ENCODE data around the gene SLC44A5. TPM values are rescaled to one million over a fixed set of nuclear protein-coding genes. Genes with fewer than 3 reads are reported as not detected.

The SLC44A5 gene
- total RNA-seq, 4 donors from 2014 or later = 0.15 to 0.58 TPM; not detected in 2

DNA sequence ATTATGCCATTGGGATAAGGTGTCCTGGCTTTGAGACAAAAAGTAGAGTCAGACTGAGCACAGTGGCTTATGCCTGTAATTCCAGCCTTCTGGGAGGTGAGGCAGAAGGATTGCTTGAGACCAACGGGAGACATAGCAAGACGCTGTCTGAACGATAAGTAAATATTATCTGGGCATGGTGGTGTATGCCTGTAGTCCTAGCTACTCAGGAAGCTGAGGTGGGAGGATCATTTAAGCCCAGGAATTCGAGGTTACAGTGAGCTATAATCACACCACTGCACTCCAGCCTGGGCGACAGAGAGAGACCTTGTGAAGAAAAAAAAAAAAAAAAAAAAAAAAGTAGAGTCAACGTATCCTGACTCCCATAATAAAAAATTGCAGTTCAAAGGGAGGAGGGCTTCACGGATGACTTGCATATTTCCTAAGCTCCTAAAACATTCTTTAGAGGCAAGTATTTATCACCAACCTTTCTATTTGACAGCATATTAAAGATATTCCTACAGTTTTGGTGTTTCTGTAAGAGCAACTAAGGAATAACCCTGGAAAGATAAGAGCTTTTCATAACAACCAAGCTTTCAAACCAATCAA, 141.2 kb downstream of the SLC44A5 start:
- intact Hi-C loops (cut with DNase I; ENCODE audit: low total_unique reads) = no loop called here
- no peak overlapping the region for H3K4me3 ChIP-seq
- no peaks in the 10 kb centered on the region for H3K9me3 ChIP-seq
- H3K36me3 ChIP-seq = no peaks in the 10 kb centered on the region
- in situ Hi-C loops (cut with MboI; ENCODE audit: low sequenced_read_pairs in 4 of 4) = no loop called here
- H3K27me3 ChIP-seq = no peaks in the 10 kb centered on the region
- no peak for DNase-seq
- ATAC-seq = no peak
- H3K4me1 ChIP-seq = peaks cover 0 to 5% of the 10 kb centered on the region in 2 donors
- H3K27ac ChIP-seq = no peak overlapping the region
- TF ChIP-seq, protein P1, sequence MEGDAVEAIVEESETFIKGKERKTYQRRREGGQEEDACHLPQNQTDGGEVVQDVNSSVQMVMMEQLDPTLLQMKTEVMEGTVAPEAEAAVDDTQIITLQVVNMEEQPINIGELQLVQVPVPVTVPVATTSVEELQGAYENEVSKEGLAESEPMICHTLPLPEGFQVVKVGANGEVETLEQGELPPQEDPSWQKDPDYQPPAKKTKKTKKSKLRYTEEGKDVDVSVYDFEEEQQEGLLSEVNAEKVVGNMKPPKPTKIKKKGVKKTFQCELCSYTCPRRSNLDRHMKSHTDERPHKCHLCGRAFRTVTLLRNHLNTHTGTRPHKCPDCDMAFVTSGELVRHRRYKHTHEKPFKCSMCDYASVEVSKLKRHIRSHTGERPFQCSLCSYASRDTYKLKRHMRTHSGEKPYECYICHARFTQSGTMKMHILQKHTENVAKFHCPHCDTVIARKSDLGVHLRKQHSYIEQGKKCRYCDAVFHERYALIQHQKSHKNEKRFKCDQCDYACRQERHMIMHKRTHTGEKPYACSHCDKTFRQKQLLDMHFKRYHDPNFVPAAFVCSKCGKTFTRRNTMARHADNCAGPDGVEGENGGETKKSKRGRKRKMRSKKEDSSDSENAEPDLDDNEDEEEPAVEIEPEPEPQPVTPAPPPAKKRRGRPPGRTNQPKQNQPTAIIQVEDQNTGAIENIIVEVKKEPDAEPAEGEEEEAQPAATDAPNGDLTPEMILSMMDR (IDR thresholded peaks at IDR 0.05 in 4 of 5, conservative IDR thresholded peaks at IDR 0.05 in 1 of 5) = no peak
- no peak for TF ChIP-seq POLR2A (IDR thresholded peaks at IDR 0.05)

DNA sequence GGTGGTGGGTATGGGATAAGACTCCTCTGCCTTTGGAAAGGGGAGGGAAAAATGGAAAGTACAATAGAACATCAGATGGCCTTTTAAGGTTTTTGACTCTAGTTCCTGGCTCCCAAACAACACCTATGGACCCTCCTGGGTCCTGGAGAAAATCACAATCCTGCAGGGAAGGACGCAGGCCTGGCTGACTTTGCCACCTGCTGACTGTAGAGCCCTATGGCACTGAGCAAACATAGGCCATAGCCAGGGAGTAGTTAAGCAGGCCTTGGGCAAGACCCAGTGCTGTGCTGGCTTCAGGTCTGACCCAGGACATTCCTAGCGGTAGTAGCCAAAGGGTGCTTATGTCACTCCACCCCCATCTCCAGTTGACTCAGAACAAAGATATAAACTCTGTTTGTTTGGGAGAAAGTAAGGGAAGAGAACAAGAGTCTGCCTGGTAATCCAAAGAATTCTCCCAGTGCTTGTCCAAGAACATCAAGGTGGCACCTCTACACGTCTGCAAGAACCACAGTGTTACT, 149.0 kb downstream of the SLC44A5 start:
- in situ Hi-C loops (cut with MboI; ENCODE audit: low sequenced_read_pairs in 4 of 4) = no loop called here
- no peaks in the 10 kb centered on the region for H3K4me1 ChIP-seq
- intact Hi-C loops (cut with DNase I; ENCODE audit: low total_unique reads) = no loop called here

DNA sequence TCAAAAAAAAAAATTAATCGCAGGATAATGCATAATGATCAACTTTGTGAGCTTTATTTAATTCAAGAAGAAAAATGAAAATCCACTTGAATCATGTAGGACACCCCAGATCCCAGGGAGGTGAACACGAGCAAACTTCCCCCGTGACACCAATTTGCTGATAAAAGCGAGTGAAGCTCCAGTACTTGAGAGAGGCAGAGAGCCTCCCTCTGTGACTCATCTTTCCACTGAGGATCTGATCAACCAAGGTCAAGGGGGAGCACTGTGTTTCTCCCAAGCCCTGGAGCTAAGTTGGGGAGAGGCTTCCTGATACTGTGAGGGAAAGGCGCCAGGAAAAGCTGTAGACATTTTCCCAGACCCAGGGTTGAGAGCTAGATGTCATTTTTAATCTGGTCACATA, 160.9 kb downstream of the SLC44A5 start:
- DNase-seq (no peak), ATAC-seq (no peak)
- Histone ChIP-seq H3K27me3 (no peaks in the 10 kb centered on the region), H3K27ac (no peak overlapping the region), H3K9me3 (peaks cover 0 to 8% (median 0%) of the 10 kb centered on the region in 3 donors), H3K4me3 (no peak overlapping the region), H3K4me1 (no peaks in the 10 kb centered on the region), H3K36me3 (no peaks in the 10 kb centered on the region)
- in situ Hi-C loops (cut with MboI; ENCODE audit: low sequenced_read_pairs in 4 of 4) = no loop called here
- intact Hi-C loops (cut with DNase I; ENCODE audit: low total_unique reads) = no loop called here
- TF ChIP-seq POLR2A (IDR thresholded peaks at IDR 0.05) = no peak
- TF ChIP-seq, protein P1 (IDR thresholded peaks at IDR 0.05 in 4 of 5, conservative IDR thresholded peaks at IDR 0.05 in 1 of 5) = no peak

More for the DNA sequence above, 149.0 kb downstream of the SLC44A5 start:
- DNase-seq (no peak), ATAC-seq (no peak)
- Histone ChIP-seq H3K27ac (no peak overlapping the region), H3K36me3 (no peaks in the 10 kb centered on the region), H3K27me3 (no peaks in the 10 kb centered on the region), H3K9me3 (no peaks in the 10 kb centered on the region), H3K4me3 (no peak overlapping the region)
- no peak for TF ChIP-seq POLR2A (IDR thresholded peaks at IDR 0.05)
- TF ChIP-seq, protein P1 (IDR thresholded peaks at IDR 0.05 in 4 of 5, conservative IDR thresholded peaks at IDR 0.05 in 1 of 5) = no peak

DNA sequence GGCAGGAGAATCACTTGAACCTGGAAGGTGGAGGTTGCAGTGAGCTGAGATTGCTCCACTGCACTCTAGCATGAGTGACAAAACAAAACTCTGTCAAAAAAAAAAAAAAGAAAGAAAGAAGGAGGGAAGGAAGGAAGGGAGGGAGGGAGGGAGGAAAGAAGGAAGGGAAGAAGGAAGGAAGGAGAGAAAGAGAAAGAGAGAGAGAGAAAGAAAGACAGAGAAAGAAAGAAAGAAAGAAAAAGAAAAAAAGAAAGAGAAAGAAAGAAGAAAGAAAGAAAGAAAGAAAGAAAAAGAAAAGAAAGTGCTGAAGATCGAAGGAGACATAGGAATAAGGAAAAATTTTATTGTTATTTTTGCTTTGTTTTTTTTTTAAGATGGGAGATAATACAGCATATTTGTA, 166.7 kb downstream of the SLC44A5 start:
- Histone ChIP-seq H3K4me1 (no peaks in the 10 kb centered on the region), H3K4me3 (no peak overlapping the region), H3K9me3 (no peaks in the 10 kb centered on the region), H3K36me3 (no peaks in the 10 kb centered on the region), H3K27me3 (no peaks in the 10 kb centered on the region), H3K27ac (no peak overlapping the region)
- intact Hi-C loops (cut with DNase I; ENCODE audit: low total_unique reads) = no loop called here
- TF ChIP-seq, protein P1 (IDR thresholded peaks at IDR 0.05 in 4 of 5, conservative IDR thresholded peaks at IDR 0.05 in 1 of 5) = no peak
- TF ChIP-seq POLR2A (IDR thresholded peaks at IDR 0.05) = no peak
- DNase-seq (no peak), ATAC-seq (no peak)
- in situ Hi-C loops (cut with MboI; ENCODE audit: low sequenced_read_pairs in 4 of 4) = no loop called here

DNA sequence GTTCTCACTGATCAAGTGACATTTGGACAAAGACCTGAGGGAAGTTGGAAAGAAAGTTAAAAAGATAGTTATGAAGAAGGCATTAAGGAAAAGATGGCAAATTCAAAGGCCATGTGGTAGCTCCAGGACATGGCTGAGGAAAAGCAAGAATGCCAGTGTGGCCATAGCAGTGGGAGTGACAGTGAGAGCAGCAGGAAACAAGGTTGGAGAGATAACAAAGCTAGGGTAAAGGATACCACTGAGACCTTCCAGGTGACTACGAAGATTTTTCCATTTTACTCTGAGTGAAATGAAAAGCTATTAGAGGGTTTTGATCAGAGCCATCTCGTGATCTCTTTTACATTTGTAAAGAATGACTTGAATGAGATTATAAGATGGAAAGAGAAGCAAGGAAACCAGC, 170.6 kb downstream of the SLC44A5 start:
- H3K4me3 ChIP-seq = no peak overlapping the region
- in situ Hi-C loops (cut with MboI; ENCODE audit: low sequenced_read_pairs in 4 of 4) (no loop called here), intact Hi-C loops (cut with DNase I; ENCODE audit: low total_unique reads) (no loop called here)
- H3K27me3 ChIP-seq = no peaks in the 10 kb centered on the region
- no peak for ATAC-seq
- H3K9me3 ChIP-seq = no peaks in the 10 kb centered on the region
- H3K27ac ChIP-seq = no peak overlapping the region
- no peak for TF ChIP-seq POLR2A (IDR thresholded peaks at IDR 0.05)
- H3K36me3 ChIP-seq = no peaks in the 10 kb centered on the region
- no peak for DNase-seq
- no peaks in the 10 kb centered on the region for H3K4me1 ChIP-seq
